ENCODE measurements around the gene PIR. TPM values are rescaled to one million over a fixed set of nuclear protein-coding genes. Genes with fewer than 3 reads are reported as not detected.

Gene PIR
- polyA plus RNA-seq, 1 donor from 2014 or later: 0.81 TPM

DNA sequence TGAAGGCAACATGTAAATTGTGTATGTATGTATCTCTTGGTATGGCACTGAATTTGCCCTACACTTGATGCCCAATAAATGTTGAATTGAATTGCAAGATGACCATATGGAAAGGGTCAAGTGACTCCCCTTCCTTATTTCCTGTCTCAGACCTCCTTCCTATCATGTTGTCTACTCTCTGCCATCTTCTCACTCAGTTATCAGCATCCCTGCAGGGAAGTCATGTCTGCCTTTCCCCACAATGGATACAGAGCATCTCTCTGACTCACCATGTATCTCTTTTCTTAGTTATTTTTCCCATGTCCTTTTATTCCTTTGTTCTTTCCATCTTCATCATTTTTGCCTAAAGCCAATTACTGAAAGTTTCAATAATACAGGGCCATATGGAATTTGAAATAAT is 30.0 kb upstream of the PIR start:
- H3K27ac ChIP-seq (ENCODE audit: low read length): no peak overlapping the region
- no peak overlapping the region for H3K4me2 ChIP-seq (ENCODE audit: low read length)
- no peaks in the 10 kb centered on the region for H3K9me3 ChIP-seq (ENCODE audit: low read length)
- no peaks in the 10 kb centered on the region for H3K27me3 ChIP-seq (ENCODE audit: insufficient read depth, low read depth, low read length)
- no peaks in the 10 kb centered on the region for H3K79me2 ChIP-seq (replicated peaks; ENCODE audit: insufficient read depth, low read length)
- no peaks in the 10 kb centered on the region for H3F3A ChIP-seq (ENCODE audit: insufficient read depth, low read length, poor library complexity, severe bottlenecking)
- H2AFZ ChIP-seq (ENCODE audit: low read depth, low read length): no peak overlapping the region
- no peak overlapping the region for H3K4me3 ChIP-seq (ENCODE audit: low read length)
- H4K20me1 ChIP-seq (ENCODE audit: insufficient read depth): no peaks in the 10 kb centered on the region
- no peak overlapping the region for H3K9ac ChIP-seq (ENCODE audit: low read length)
- TF ChIP-seq EZH2 (IDR thresholded peaks at IDR 0.05; ENCODE audit: borderline replicate concordance, insufficient read depth, low read length, poor library complexity, severe bottlenecking) (no peak), EP300 (conservative IDR thresholded peaks at IDR 0.05; ENCODE audit: poor library complexity, severe bottlenecking) (no peak), TAF1 (IDR thresholded peaks at IDR 0.05; ENCODE audit: low read depth) (no peak), MXI1 (conservative IDR thresholded peaks at IDR 0.05; ENCODE audit: poor library complexity, severe bottlenecking) (no peak), RAD21 (conservative IDR thresholded peaks at IDR 0.05) (no peak), SMC3 (conservative IDR thresholded peaks at IDR 0.05; ENCODE audit: poor library complexity) (no peak), POLR2AphosphoS5 (IDR thresholded peaks at IDR 0.05) (no peak)
- TF ChIP-seq, protein P1, sequence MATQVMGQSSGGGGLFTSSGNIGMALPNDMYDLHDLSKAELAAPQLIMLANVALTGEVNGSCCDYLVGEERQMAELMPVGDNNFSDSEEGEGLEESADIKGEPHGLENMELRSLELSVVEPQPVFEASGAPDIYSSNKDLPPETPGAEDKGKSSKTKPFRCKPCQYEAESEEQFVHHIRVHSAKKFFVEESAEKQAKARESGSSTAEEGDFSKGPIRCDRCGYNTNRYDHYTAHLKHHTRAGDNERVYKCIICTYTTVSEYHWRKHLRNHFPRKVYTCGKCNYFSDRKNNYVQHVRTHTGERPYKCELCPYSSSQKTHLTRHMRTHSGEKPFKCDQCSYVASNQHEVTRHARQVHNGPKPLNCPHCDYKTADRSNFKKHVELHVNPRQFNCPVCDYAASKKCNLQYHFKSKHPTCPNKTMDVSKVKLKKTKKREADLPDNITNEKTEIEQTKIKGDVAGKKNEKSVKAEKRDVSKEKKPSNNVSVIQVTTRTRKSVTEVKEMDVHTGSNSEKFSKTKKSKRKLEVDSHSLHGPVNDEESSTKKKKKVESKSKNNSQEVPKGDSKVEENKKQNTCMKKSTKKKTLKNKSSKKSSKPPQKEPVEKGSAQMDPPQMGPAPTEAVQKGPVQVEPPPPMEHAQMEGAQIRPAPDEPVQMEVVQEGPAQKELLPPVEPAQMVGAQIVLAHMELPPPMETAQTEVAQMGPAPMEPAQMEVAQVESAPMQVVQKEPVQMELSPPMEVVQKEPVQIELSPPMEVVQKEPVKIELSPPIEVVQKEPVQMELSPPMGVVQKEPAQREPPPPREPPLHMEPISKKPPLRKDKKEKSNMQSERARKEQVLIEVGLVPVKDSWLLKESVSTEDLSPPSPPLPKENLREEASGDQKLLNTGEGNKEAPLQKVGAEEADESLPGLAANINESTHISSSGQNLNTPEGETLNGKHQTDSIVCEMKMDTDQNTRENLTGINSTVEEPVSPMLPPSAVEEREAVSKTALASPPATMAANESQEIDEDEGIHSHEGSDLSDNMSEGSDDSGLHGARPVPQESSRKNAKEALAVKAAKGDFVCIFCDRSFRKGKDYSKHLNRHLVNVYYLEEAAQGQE (IDR thresholded peaks at IDR 0.05; ENCODE audit: borderline replicate concordance): no peak
- TF ChIP-seq, protein P2, sequence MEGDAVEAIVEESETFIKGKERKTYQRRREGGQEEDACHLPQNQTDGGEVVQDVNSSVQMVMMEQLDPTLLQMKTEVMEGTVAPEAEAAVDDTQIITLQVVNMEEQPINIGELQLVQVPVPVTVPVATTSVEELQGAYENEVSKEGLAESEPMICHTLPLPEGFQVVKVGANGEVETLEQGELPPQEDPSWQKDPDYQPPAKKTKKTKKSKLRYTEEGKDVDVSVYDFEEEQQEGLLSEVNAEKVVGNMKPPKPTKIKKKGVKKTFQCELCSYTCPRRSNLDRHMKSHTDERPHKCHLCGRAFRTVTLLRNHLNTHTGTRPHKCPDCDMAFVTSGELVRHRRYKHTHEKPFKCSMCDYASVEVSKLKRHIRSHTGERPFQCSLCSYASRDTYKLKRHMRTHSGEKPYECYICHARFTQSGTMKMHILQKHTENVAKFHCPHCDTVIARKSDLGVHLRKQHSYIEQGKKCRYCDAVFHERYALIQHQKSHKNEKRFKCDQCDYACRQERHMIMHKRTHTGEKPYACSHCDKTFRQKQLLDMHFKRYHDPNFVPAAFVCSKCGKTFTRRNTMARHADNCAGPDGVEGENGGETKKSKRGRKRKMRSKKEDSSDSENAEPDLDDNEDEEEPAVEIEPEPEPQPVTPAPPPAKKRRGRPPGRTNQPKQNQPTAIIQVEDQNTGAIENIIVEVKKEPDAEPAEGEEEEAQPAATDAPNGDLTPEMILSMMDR (IDR thresholded peaks at IDR 0.05; ENCODE audit: poor library complexity, severe bottlenecking): no peak
- H3K9me2 ChIP-seq (ENCODE audit: insufficient read depth, low read length): no peaks in the 10 kb centered on the region
- no peaks in the 10 kb centered on the region for H3K36me3 ChIP-seq (ENCODE audit: insufficient read depth, low read length)

- no peaks in the 10 kb centered on the region for H4K20me1 ChIP-seq (ENCODE audit: insufficient read depth)
- H3K4me3 ChIP-seq (ENCODE audit: low read length): no peak overlapping the region
- H3K9me3 ChIP-seq (ENCODE audit: low read length): no peaks in the 10 kb centered on the region
- H3K36me3 ChIP-seq (ENCODE audit: insufficient read depth, low read length): no peaks in the 10 kb centered on the region
- H3F3A ChIP-seq (ENCODE audit: insufficient read depth, low read length, poor library complexity, severe bottlenecking): no peaks in the 10 kb centered on the region
- no peak overlapping the region for H3K4me2 ChIP-seq (ENCODE audit: low read length)
- no peaks in the 10 kb centered on the region for H3K79me2 ChIP-seq (replicated peaks; ENCODE audit: insufficient read depth, low read length)
- H3K9me2 ChIP-seq (ENCODE audit: insufficient read depth, low read length): no peaks in the 10 kb centered on the region
- H2AFZ ChIP-seq (ENCODE audit: low read depth, low read length): no peak overlapping the region
- TF ChIP-seq EZH2 (IDR thresholded peaks at IDR 0.05; ENCODE audit: borderline replicate concordance, insufficient read depth, low read length, poor library complexity, severe bottlenecking): no peak
- no peak for TF ChIP-seq EP300 (conservative IDR thresholded peaks at IDR 0.05; ENCODE audit: poor library complexity, severe bottlenecking)
- TF ChIP-seq POLR2AphosphoS5 (IDR thresholded peaks at IDR 0.05): no peak
- no peak for TF ChIP-seq RAD21 (conservative IDR thresholded peaks at IDR 0.05)
- TF ChIP-seq MXI1 (conservative IDR thresholded peaks at IDR 0.05; ENCODE audit: poor library complexity, severe bottlenecking): no peak
- no peak for TF ChIP-seq TAF1 (IDR thresholded peaks at IDR 0.05; ENCODE audit: low read depth)
- TF ChIP-seq, protein P1 (IDR thresholded peaks at IDR 0.05; ENCODE audit: borderline replicate concordance): no peak
- no peak for TF ChIP-seq SMC3 (conservative IDR thresholded peaks at IDR 0.05; ENCODE audit: poor library complexity)
- TF ChIP-seq, protein P2 (IDR thresholded peaks at IDR 0.05; ENCODE audit: poor library complexity, severe bottlenecking): no peak
- H3K9ac ChIP-seq (ENCODE audit: low read length): no peak overlapping the region
- H3K27ac ChIP-seq (ENCODE audit: low read length): no peak overlapping the region
- no peaks in the 10 kb centered on the region for H3K27me3 ChIP-seq (ENCODE audit: insufficient read depth, low read depth, low read length)
Measured at GRCh38 chrX:15522464-15522863, 29.3 kb upstream of the PIR start.

Measured in neural cell (in vitro differentiated cells).